LoVo (cell line): ENCODE results near the gene GLRA1.
"Not testable (repeated sequence)": the region's sequence is repeated elsewhere in the genome, so short reads cannot be mapped to it uniquely, and the experiment has no call there.

Experiments
- DNase-seq: peaks from one replicate; pipeline ENCODE4 v3.0.0-alpha.2; 2016; ENCODE audit warnings: low spot score

The GLRA1 gene

DNA sequence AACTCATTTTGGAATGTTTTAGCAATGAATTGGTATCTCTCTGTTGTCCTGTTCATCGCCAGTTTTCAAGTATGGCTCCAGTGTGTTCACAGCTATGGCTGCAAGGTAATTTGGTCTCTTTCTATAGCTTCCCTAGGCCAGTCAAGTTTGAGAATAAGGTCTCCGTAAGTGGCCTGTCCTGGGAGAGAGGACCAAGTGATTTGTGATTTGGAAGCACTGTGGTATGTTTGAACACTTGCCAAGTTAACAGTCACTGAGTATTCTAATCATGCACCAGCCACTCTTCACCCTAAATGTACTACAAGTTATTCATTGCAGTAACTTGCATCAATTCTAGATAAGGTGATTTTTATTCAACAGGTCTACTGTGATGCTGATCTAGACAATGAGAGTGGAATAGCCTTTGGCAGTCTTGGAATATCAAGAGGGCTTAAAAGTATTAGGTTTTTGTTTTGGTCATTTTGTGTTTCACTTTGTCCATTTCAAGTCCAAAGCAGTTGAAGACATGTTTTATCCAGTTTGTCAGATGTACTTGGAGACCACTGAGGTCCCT, 111.8 kb downstream of the GLRA1 start:
- DNase-seq: no peak

DNA sequence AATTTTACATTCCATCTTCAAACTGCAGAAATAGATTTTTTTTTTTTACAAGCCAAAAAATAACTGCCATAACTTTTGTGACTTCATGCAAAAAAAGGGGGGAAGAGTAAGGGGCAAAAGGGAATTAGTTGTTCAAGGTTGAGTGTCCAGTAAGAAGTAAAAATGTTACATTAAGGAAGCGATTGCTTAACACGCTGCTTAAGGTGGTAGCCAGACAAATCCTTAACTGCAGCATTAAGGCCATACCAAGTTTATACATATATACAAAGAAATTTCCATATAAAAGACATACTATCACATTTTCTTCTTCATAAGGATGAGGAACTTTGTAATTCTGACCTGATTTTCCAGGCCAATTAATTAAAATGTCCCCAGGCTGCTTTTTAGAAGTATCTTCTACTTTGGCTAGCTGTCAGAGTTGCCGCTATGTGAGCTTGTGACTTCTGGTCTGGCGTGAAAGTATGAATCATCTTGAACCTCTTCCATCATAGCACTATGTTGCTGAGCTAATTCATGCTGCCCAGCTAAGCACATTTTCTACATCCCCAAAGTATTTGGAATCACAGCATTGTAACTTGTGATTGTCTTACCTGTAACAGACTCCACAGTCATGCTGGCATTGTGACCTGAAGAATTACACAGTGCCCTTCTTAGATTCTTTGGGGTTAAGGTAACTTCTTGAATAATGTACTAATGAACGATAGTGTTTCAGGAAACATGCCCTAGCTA, 112.9 kb downstream of the GLRA1 start:
- no peak for DNase-seq

DNA sequence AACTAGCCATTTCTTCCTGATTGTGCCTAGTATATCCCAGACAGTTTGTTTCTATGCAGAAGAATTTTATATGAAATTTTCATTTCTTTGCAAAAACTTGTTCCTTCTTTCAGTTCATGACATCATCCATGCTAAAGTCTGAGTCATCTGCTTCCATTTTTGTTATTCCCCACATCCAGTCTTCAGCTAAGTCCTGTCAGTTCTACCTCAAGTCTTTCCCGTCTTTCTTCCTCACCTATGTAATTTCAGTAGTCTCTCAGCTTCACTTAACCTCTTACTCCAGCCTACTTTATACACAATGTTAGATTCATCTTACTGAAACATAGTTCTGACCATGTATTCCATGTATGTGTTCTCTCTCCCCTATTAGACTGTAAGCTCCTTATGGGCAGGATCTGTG, 113.8 kb downstream of the GLRA1 start:
- DNase-seq: no peak

DNA sequence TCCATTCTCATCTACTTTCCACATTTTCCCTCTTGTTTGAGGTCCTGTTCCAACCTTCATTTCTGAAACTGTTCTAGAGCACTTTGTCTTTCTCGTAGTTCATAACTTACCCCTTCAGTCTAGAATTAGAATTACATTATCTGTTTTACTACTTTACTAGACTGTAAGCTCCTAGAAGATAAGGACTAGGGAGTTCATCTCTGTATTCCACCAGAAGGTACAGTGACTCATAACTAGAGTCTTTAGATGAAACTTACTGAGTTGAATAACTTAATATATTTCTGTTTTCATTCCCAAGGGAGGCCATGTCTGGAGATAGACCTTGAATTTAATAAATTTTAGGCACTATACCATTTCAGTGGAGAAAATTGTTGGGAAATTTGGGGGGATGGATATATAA, 114.2 kb downstream of the GLRA1 start:
- DNase-seq: no peak

DNA sequence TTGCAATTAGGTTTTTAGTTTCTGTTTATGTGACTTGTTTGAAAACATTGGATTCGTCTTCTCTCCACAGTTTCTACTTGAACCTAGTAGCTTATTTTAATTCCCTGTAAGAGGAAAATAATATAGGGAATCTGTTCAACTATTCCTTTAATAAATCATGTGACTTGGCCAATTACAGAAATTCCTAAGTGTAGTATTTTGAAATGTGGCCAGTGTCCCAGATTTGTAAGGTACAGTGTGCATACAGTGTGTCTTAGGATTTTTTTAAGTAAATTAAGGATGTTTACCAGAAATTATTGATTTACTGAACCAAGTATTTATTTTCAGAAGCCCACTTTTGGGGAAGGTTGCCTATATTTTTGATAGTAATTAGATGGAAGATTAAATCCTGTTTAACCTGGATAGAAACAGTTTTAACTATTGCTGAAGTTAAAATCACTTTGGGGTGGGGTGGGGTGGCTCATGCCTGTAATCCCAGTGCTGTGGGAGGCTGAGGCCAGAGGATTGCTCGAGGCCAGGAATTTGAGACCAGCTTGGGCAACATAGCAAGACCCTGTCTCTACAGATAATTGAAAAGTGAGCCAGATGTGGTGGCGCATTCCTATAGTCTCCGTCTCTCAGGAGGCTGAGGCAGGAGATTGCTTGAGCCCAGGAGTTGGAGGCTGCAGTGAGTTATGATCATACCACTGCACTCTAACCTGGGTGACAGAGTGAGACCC, 116.0 kb downstream of the GLRA1 start:
- no peak for DNase-seq

DNA sequence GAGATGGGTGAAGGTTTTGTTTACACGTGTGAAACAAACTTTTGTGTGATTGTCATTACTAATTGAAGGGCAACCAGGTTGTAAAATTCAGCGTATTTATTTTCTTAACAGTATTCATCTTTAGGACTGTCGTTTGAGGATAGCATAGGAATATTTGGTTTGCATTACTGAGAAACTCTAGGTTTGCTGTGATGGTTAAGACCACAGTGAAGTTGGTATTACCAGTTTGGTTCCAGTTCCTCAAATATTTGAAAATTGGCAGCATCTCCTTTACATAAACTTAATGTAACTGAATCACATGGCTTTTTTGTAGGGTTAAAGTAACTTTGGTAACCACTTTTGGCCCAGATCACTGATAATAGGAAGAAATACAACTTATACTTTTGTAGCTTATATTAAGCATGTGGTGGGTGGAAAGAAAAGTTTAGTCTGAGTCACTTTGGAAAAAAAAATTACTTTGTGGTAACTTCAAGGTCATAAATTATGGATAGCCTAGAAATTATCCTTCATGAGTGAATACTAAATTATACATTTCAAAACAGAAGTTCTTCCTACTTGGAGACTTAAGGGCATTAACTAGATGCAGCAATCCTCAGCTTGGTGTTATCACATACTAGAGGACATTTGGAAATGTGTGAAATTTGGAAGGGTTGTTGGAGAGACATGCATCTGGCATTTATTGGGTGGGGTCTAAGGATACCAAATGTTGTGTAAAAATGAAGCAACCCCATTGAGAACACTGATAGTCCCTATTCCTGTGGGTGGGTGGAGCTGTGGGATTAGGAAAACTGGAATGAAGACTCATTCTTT, 119.0 kb downstream of the GLRA1 start:
- DNase-seq: no peak

DNA sequence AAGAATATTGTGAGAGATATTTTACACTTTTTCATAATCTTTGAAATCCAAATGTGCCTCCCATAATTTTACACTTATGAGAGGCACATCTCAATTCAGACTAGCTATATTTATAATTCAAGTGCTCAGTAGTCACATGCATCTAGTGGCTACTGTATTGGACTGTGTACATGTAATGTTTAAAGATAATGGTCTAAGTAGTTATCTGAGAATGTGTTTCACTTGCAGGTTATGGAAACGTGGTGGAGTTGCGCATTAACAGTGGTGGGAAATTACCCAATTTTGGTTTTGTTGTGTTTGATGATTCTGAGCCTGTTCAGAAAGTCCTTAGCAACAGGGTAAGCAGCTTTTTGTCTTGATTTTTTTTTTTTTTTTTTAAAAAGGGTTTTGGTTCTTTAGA, 124.1 kb downstream of the GLRA1 start:
- no peak for DNase-seq

DNA sequence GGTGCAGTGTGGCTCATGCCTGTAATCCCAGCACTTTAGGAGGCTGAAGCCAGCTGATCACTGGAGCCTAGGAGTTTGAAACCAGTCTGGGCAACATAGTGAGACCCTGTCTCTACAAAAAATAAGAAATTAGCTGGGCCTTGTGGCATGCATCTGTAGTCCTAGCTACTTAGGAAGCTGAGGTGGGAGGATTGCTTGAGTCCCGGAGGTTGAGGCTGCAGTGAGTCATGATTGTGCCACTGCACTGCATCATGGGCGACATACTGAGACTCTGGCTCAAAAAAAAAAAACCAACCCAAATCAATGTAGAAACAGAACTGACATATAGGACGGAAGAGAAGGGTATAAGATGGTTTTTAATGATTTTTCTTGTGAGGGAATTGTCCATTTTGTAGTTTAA, 125.2 kb downstream of the GLRA1 start:
- no peak for DNase-seq

DNA sequence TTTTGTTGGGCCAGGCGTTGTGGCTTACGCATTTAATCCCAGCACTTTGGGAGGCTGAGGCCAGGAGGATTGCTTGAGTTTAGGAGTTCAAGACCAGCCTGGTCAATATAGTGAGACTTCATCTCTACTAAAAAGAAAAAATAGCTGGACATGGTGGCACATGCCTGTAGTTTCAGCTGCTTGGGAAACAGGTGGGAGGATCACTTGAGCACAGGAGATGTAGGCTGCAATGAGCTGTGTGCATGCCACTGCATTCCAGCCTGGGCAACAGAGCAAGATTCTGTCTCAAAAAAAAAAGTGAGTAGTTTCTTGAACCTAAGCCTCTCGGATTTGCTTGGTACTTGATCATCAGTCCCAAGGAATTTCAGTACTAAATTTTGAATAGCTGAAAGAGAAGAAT, 126.0 kb downstream of the GLRA1 start:
- no peak for DNase-seq

DNA sequence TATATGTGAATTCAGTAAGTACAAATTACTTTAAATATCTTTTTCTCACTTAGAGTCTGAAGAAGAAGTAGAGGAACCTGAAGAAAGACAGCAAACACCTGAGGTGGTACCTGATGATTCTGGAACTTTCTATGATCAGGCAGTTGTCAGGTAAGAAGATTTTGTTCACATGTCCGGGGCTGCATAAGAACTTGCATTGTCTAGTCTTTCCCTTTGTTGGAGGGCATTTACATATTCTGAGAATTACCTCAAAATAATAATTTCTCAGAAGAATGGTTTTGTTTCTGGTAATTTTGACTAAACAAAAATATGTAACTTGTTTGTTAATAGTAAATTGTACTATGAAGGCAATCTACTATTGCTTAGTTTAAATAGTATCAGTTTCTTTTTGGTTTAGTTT, 129.2 kb downstream of the GLRA1 start:
- DNase-seq: no peak

DNA sequence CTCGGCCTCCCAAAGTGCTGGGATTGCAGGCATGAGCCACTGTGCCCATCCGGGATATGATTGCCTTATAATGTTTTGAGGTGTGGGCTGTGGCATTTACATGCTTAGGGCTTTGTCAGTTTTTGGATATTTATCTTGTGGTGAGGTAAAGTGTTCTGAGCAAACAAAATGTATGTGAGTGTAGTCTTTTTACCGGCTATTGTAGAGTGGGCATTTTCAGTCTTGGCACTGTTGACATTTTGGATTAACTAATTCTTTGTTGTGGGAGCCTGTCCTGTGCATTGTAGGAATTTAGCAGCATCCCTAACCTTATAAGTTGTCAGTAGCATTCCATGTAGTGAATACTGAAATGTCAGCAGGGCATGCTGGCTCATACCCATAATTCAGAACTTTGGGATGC, 131.3 kb downstream of the GLRA1 start:
- no peak for DNase-seq

DNA sequence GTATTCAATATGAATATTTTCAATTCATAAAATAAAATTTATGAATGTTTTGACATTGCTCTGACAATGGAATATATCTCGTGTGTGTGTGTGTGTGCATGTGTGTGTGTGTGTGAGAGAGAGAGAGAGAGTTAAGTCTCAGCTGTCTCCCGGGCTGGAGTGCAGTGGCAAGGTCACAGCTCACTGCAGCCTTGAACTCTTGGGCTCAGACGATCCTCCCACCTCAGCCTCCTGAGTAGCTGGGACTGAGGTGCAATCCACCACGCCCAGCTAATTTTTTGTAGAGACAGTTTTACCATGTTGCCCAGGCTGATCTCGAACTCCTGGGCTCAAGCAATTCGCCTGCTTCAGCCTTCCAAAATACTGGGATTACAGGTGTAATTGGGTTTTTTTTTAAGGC, 136.8 kb downstream of the GLRA1 start:
- DNase-seq: no peak

DNA sequence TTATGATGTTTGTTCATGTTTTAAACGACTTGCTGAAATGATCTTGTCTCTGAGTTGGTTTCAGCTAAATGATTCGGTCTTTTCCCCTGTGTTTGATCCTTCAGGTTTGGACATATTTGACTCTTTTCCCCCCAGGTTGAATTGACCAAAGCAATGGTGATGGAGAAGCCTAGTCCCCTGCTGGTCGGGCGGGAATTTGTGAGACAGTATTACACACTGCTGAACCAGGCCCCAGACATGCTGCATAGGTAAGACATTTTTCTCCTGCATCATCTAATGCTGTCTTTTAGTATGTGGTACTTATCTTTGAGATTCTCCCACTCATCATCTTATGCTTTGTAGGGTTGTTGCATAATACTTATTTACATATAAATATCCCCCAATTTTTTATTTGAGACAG, 138.2 kb downstream of the GLRA1 start:
- DNase-seq: no peak

DNA sequence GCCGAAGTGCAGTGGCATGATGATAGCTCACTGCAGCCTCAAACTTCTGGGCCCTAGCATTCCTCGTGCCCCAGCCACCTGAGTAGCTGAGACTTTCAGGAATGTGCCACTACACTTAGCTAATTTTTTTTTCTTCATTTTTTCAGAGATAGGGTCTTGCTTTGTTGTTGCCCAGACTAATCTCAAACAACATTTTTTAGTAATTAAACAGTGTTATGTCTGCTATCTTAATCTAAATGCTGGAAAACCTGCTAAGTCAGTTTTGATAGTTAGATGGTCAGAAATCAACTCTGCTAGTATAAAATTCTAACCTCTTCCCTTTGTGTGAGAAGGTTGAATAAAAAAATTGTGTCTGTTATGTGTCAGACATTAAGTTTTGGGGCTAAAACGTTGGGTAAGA, 140.5 kb downstream of the GLRA1 start:
- no peak for DNase-seq

DNA sequence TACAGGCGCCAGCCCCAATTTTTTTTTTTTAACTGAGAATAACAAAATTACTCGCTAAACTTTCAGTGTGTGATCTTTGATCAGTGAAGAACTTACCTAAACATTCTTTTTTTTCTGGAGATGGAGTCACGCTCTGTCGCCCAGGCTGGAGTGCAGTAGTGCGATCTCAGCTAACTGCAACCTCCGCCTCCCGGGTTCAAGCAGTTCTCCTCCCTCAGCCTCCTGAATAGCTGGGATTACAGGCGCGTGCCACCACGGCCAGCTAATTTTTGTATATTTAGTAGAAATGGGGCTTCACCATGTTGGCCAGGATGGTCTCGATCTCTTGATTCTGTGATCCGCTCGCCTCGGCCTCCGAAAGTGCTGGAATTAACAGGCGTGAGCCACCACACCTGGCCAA, 141.0 kb downstream of the GLRA1 start:
- not testable (repeated sequence) for DNase-seq

DNA sequence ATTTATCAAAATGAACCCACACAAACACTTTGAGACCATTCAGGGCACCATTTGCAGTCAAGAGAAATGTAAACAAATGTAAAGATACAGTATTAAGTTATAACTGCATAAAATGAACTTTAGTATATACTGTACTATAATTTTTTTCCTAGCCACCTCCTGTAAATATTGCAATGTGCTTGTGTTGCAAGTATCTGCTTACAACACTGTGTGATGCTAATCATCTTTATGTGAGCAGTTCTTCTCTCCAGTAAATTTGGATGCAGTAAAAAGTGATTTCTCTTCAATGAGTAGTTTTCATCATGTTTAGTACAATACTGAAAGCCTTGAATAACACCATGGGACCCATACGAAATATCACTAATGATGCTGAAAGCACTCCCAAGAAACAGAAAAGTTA, 143.4 kb downstream of the GLRA1 start:
- no peak for DNase-seq

DNA sequence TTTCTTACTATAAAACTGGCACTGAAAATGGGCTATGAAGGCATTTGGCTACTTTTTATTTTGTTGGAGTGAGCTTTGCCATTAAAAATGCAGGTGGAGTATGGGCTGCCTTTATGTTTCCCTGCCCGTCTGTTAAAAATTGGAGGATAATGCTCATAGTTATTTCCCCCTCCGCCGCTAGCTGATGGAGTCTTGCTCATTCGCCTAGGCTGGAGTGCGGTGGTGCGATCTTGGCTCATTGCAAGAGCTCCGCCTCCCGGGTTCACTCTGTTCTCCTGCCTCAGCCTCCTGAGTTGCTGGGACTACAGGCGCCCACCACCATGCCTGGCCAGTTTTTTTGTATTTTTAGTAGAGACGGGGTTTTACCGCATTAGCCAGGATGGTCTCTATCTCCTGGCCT, 144.3 kb downstream of the GLRA1 start:
- no peak for DNase-seq

DNA sequence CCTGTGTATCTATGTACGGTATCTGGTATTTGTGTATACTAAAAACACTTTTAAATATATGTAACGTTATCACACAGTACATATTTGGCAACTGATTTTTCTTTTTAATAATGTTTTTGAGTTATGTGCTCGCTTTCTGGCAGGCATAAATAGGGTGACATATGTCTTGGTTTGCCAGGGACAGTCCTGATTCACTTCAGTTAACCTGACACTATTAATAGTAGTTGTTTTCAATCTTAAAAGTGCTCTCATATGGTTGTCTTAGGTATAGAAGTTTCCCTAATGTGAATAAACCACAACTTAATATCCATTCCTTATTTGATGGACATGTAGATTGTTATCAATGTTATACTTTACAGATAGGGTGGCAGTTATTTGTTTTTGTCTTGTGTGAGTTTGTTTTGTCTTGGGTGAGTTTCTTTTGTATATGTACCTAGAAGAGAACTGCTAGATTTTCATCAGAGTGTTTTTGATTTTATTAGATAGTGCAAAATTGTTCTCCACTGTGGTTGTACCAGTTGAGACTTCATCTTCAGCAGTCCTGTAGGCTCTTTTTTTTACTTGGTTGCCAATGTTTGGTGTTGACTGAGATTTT, 145.0 kb downstream of the GLRA1 start:
- no peak for DNase-seq

DNA sequence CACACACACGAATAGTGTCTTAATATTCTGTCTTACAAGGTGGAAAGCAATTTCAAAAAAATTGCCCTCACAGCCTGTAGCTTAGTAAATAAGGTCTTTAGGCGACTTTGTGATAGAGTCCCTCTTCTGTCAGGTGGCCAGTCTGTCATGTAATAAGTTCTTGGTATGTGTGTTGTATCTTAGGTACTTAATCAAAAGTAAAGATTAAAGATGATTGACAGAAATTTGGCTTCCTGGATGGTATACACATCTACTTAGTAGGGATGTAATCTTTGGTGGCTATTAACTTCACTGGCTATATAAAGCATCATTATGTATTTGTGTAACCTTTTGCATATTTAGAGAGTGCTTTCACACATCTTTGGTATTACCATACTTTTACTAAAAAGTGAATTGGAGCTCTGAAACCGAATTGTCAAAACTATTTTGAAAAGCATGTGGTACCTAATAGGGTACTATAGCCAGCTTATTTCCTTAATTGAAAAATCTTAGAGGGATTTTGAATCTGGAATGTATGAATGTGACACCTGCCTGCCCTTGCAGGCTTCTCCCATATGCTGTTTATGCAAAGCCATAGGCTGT, 149.5 kb downstream of the GLRA1 start:
- no peak for DNase-seq

DNA sequence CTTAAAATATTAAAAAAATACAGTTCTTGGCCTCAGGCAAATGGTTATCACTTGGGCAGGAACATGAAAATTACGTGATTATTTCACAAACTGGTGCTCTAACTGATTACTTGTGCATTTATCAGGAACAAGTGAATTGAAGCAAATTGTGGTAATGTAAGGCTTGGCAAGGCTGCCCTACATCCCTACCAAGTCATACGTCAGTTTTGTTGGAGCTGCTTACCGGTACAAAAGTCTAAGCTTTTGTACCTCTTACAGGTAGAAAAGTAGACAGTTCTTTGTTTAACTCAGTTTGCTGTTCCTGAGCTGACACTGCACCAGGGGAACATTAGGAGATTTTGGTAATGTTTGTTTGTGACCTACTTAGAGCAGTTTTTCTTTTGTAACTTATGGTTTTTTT, 150.7 kb downstream of the GLRA1 start:
- DNase-seq: no peak

DNA sequence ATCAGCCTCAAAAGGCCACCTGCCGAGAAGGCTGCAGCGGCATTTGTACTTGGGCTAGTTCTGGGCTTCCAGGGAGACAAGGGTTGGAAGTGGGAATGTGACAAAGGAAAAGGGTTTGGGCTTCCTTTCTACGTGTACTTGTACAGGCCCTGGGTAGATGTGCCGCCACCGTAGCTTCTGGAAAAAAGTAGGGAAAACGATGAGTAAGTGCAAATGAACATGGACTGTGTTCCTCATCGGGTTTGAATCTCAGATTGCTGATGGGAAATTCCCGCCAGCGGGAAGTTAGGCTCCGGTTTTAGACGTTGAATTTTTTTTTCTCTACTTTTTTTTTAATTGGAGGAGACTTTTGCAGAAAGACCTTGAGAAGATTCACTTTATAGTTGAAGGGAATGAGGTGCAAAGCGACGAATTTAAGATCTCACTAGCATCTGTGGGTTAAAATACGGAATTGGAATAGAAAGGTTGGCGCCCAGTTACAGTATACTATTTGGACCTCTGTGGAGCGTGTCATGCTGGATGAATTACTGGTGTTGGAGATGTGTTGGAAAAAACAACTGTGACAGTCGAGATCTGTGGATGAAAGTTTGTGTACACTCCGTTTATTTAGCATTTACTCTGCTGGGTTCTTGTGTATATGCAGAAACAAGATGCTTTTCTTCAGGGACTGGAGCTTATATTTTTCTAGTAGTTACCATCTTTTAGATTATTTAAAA, 151.6 kb downstream of the GLRA1 start:
- DNase-seq: peak; percentile 6
